Nephron progenitor cell (in vitro differentiated cells): ENCODE data around the gene MCUR1.
A peak's percentile ranks its signal among the peaks of the same experiment; 100 is the strongest.

ENCODE experiments used
- DNase-seq: peaks from one replicate; pipeline ENCODE4 v3.0.0; 2021
- H3K27ac Mint-ChIP-seq: 2 replicates; pipeline ENCODE4 v1.8.0; 2021; ENCODE audit warnings: mild to moderate bottlenecking, moderate library complexity, mixed read lengths
- H3K27me3 Mint-ChIP-seq: 2 replicates; pipeline ENCODE4 v1.8.0; 2021; ENCODE audit warnings: mild to moderate bottlenecking, low read depth, mixed read lengths; ENCODE audit not compliant: poor library complexity
- H3K36me3 Mint-ChIP-seq: 2 replicates; pipeline ENCODE4 v1.8.0; 2021; ENCODE audit warnings: low read depth, mixed read lengths
- H3K4me1 Mint-ChIP-seq: 2 replicates; pipeline ENCODE4 v1.8.0; 2021; ENCODE audit warnings: mixed read lengths
- H3K4me3 Mint-ChIP-seq: 2 replicates; pipeline ENCODE4 v1.8.0; 2021; ENCODE audit warnings: mild to moderate bottlenecking, moderate library complexity, mixed read lengths
- H3K9me3 Mint-ChIP-seq: 2 replicates; pipeline ENCODE4 v1.8.0; 2021; ENCODE audit warnings: mild to moderate bottlenecking, moderate library complexity, mixed read lengths
- TF ChIP-seq, protein P1 (sequence below): fragments of 200-600 bp; sonication (generic); IDR thresholded peaks from 2 replicates; pipeline ENCODE4 v1.5.0; 2021; ENCODE audit warnings: antibody characterized with exemption

Gene MCUR1

DNA sequence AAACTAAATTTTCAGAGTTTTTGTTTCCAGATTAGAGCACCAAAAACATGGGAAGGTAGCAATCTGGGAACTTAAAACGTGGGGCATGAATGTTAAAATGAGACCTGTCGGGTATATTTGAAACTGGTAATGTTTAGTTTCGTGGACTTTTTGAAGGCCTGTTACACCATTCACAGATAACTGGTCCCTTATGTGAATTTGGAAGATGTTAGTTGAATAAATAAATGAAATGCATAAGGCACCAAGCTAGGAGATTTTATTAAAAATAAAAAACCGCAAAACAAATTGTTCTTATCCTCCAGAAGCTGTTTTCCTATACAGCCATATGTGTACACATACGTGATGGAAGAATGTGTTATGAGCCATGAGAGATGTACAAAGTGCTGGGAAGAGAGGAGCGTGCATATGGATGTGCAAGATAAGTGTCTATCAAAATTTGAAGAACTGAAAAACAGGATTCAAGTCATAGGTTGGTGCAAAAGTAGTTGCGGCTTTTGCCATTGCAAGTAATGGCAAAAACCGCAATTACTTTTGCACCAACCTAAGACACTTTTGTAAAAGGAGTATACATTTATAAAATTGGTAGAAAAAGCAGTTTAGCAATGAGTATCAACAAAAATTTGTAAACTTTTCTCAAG is 700 bp upstream of the MCUR1 start:
- H3K36me3 Mint-ChIP-seq = peaks cover 4% of the 10 kb centered on the region
- TF ChIP-seq, protein P1, sequence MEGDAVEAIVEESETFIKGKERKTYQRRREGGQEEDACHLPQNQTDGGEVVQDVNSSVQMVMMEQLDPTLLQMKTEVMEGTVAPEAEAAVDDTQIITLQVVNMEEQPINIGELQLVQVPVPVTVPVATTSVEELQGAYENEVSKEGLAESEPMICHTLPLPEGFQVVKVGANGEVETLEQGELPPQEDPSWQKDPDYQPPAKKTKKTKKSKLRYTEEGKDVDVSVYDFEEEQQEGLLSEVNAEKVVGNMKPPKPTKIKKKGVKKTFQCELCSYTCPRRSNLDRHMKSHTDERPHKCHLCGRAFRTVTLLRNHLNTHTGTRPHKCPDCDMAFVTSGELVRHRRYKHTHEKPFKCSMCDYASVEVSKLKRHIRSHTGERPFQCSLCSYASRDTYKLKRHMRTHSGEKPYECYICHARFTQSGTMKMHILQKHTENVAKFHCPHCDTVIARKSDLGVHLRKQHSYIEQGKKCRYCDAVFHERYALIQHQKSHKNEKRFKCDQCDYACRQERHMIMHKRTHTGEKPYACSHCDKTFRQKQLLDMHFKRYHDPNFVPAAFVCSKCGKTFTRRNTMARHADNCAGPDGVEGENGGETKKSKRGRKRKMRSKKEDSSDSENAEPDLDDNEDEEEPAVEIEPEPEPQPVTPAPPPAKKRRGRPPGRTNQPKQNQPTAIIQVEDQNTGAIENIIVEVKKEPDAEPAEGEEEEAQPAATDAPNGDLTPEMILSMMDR = no peak
- H3K27ac Mint-ChIP-seq = peak overlapping the region; percentile 88
- peaks cover 4% of the 10 kb centered on the region for H3K27me3 Mint-ChIP-seq
- no peaks in the 10 kb centered on the region for H3K9me3 Mint-ChIP-seq
- H3K4me3 Mint-ChIP-seq = peak overlapping the region; percentile 88
- DNase-seq = no peak
- peaks cover 44% of the 10 kb centered on the region for H3K4me1 Mint-ChIP-seq

DNA sequence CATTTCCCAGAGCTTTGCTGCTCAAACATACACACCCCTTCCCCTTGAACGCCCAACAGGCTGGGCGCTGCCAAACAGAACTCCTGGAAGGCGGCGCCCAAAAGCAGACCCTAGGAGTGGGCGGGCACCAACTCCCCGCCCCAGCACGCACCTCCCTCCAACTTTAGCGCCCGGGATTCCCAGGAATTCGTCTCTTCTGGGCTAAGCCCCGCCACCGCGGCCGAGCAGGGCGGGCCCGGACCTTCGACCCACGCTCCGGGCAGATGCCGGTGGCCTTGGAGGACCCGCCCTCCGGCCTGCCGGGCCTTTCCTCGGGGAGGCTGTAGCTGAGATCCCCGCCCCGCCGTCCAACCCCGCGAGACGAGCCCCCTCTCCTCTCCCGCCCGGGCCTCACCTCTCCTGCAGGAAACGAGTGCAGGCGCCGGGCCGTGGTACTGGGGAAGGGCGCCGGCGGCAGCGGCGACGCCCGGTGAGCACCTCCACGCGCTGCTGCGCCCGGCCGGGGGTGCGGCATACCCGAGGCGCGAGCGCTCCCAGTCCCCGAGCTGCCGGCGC is 659 bp downstream of the MCUR1 start:
- Mint-ChIP-seq H3K9me3 (no peaks in the 10 kb centered on the region), H3K4me1 (peaks cover 51% of the 10 kb centered on the region), H3K36me3 (peaks cover 13% of the 10 kb centered on the region), H3K27me3 (no peaks in the 10 kb centered on the region), H3K4me3 (peak overlapping the region; percentile 94), H3K27ac (peak overlapping the region; percentile 97)
- no peak for DNase-seq
- TF ChIP-seq, protein P1 = no peak

DNA sequence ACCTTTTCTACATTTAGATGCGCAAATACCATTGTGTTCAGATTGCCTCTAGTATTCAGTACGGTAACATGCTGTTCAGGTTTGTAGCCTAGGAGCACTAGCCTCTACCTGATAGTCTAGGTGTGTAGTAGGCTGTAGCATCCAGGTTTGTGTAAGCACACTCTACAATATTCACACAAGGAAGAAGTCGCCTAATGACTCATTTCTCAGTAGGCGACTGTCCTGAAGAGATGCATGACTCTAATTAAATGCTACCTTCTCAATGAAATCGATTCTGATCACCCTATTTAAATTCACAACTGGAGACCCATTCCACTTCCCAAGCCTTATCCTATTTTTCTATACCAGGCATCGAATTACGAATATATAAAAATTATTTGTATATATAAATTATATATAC is 1.3 kb downstream of the MCUR1 start:
- Mint-ChIP-seq H3K27ac (peak overlapping the region; percentile 39), H3K9me3 (no peaks in the 10 kb centered on the region), H3K4me1 (peaks cover 53% of the 10 kb centered on the region), H3K36me3 (peaks cover 19% of the 10 kb centered on the region), H3K27me3 (no peaks in the 10 kb centered on the region), H3K4me3 (peak overlapping the region; percentile 94)
- DNase-seq = no peak
- TF ChIP-seq, protein P1 = no peak

DNA sequence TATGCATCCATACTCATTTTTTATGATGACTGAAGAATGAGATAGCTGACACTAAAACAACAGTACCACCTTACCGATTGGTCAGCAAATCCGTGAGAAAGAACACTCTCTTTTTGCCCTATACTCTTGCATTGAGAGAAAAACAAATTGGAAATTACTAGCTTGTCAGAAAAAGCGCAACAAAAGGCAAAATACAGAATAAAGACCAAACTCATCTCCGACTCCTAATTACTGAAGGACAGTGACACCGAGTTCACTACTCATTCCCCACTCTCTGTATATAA is 2.1 kb downstream of the MCUR1 start:
- TF ChIP-seq, protein P1 = no peak
- H3K27ac Mint-ChIP-seq = no peak overlapping the region
- H3K9me3 Mint-ChIP-seq = no peaks in the 10 kb centered on the region
- no peak for DNase-seq
- peaks cover 23% of the 10 kb centered on the region for H3K36me3 Mint-ChIP-seq
- H3K27me3 Mint-ChIP-seq = no peaks in the 10 kb centered on the region
- peaks cover 53% of the 10 kb centered on the region for H3K4me1 Mint-ChIP-seq
- H3K4me3 Mint-ChIP-seq = peak overlapping the region; percentile 94

DNA sequence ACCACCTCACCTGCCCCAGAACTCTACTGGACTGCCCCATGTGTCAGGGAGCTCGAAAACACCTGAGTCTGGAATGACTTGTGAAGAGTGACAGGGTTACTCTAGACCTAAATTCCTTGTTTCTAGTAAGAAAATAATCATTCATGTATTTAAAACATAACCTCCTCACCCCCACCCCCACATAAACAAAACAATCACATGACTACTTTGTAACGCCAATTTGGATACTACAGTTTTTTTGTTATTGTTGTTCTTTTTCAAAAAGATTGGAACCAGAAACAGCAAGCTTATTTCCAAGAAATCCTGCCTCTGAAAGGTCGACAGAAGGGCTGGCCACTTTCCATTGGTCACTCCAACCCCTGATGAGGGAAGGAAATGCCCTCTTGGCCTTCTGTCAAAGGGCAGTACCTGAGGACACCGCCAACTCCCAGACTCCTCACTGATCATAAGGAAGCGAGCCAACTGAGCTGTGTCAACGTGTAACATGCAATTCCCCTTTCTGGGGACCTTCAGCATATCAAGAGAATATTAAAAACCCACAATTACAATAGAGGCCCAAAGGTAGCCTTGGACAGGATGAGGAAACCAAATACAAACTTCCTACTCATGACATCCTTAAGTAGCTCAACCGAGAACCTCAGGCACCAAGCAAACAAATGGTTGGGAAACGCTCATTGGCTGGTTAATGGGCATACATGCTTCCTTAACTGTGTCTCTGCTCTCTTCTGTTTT is 2.6 kb downstream of the MCUR1 start:
- Mint-ChIP-seq H3K4me3 (peak overlapping the region; percentile 94), H3K9me3 (no peaks in the 10 kb centered on the region), H3K36me3 (peaks cover 28% of the 10 kb centered on the region), H3K27ac (peak overlapping the region; percentile 43), H3K4me1 (peaks cover 53% of the 10 kb centered on the region), H3K27me3 (no peaks in the 10 kb centered on the region)
- DNase-seq = no peak
- TF ChIP-seq, protein P1 = no peak
